Measurements from ENCODE around the gene TBCC.

TBCC gene

DNA sequence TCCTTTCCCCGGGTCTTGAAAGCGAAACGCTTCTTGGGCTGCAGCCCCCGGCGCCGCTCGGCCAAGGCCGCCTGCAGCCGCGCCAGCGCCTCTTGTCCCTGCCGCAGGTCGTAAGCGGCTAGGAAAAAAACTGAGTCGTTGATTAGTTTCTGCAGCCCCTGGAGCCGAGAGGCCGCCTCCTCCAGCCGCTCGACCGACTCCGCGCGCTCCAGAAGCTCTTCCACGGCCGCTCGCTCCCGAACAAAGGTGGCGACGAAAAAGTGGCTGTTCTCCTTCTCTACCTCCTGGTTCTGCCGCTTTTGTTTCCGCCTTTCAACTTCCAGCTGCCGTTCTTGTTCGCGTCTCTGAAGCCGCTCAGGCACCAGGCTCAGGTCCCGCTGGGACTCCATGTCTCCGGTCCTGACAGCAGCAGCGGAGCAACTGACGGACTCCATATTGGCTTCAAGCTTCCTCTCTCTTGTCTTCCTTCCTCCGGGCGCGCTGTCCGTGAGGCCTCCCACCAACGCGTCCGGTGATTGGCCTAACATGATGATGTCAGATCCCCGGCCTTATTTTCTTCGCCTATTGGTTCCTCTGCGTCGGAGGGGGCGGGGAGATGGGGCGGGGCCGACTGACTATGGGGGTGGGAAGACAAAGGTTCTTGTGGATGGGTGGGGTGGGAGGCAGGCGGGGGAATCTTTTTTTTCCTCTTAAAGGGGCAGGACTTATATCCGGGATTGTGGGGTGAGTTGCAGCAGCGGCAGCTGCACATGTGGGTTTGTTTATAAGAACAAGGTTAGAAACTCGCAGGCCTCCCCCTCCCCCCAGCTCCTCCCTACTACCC is at the start of gene TBCC:
Gene TBCC, minus strand, starts transcription at position 464 of the 823 bp plus-strand sequence. Its CDS starts 30 bp downstream, at position 434.
- H3K4me1 Mint-ChIP-seq (ENCODE audit: low read depth), result peaks cover 30% of the 10 kb centered on the region
- H3K27ac Mint-ChIP-seq, result peak within 1 kb of the TSS; percentile 97
- peaks cover 35% of the 10 kb centered on the region for H3K36me3 Mint-ChIP-seq (ENCODE audit: low read depth)
- DNase-seq, result peak; percentile 90
- H3K4me3 Mint-ChIP-seq, result peak within 1 kb of the TSS; percentile 92
- H3K9me3 Mint-ChIP-seq, result no peaks in the 10 kb centered on the region
- H3K27me3 Mint-ChIP-seq, result no peaks in the 10 kb centered on the region

DNA sequence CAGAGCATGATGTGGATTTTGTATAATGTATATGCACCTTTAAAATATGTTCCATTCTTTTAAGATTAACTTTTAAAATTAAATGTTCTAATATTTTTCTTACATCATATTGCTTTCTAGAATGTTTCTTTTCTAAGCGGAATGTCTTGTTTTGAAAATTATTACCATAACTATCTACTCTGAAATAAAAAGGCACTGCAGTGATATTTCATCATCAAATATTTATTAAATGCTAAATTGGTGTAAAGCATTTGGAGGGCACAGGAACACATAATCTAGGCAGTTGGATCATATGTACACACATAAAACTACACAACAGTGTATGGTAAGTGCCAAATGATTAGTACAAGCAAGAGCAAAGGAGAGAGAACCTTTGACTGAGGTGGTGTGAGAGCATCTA is 49.7 kb upstream of the TBCC start:
- H3K27ac Mint-ChIP-seq, result no peak overlapping the region
- H3K27me3 Mint-ChIP-seq, result no peaks in the 10 kb centered on the region
- H3K4me1 Mint-ChIP-seq (ENCODE audit: low read depth), result peaks cover 24% of the 10 kb centered on the region
- no peak for DNase-seq
- no peak overlapping the region for H3K4me3 Mint-ChIP-seq
- H3K9me3 Mint-ChIP-seq, result no peaks in the 10 kb centered on the region
- H3K36me3 Mint-ChIP-seq (ENCODE audit: low read depth), result peaks cover 8% of the 10 kb centered on the region

DNA sequence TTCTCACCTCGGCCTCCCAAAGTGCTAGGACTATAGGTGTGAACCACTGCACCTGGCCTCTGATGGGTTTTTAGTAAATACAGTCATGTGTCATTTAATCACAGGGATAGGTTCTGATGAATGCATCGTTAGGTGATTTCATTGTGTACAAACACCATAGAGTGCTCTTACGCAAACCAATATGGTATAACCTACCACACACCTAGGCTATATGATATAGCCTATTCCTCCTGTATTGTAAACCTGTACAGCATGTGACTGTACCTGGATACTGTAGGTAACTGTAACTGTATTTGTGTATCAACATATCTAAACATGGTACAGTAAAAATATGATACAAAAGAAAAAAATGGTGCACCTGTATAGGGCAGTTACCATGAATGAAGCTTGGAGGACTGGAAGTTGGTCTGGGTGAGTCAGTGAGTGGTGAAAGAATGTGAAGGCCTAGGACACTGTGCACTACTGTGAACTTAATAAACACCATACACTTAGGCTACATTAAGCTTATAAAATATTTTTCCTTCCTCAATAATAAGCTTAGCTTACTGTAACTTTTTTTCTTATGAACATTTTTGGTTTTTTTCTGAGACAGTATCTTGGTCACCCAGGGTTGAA is 45.9 kb upstream of the TBCC start:
- Mint-ChIP-seq H3K27me3 (no peaks in the 10 kb centered on the region), H3K4me1 (ENCODE audit: low read depth) (peaks cover 42% of the 10 kb centered on the region), H3K27ac (peak overlapping the region; percentile 34), H3K9me3 (peaks cover 2% of the 10 kb centered on the region), H3K4me3 (no peak overlapping the region), H3K36me3 (ENCODE audit: low read depth) (peaks cover 19% of the 10 kb centered on the region)
- no peak for DNase-seq

DNA sequence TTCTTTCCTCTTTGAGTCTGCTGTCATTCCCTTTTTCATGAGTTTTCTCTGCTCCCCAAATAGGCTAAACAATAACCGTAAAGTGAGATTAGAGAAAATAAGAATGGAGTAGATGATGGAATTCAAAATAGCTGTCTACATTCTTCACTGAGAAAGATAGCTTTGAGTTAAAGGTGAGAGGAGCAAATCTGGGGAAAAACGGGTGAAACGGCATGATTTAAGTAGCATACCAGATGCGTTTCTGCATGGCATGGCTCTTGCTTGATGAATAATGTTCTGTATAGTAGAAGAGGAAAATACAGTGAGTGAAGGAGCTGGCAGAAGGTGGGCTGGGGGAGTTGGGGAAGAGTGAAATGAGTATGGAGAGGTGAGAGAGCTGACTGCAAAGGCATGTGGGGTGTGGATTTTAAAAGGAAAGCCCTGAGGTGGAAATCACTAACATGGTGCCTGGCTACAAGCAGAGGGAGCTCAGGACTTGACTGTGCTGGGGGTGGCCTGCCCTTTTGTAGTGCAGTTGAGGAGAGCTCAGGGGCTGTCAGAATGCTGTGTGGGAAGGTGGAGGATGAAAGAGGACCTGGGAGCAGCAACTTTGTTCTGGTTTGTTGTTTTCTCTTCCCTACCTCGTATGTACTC is 44.8 kb upstream of the TBCC start:
- Mint-ChIP-seq H3K27ac (peak overlapping the region; percentile 76), H3K36me3 (ENCODE audit: low read depth) (peaks cover 19% of the 10 kb centered on the region), H3K9me3 (peaks cover 2% of the 10 kb centered on the region), H3K27me3 (no peaks in the 10 kb centered on the region), H3K4me1 (ENCODE audit: low read depth) (peaks cover 34% of the 10 kb centered on the region), H3K4me3 (no peak overlapping the region)
- no peak for DNase-seq

DNA sequence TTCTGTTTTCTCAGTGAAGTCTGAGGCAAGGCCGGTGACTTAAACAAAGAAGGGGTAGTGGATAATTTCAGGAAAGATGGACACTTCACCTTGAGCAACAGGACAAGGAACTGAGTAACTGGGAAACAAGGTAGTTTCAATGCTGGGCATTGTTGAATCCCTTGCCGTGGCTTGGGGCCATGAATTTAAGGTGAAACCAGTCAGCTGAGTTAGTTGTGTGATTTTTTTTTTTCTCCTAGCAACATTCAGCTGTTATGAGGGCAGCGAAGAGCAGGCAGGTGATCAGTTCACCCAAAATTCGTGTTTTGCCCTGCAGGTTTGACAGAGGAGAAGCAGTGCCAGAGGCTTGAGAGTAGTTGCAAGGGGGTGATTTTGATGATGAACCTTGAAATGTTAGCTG is 42.8 kb upstream of the TBCC start:
- DNase-seq, result no peak
- Mint-ChIP-seq H3K27me3 (no peaks in the 10 kb centered on the region), H3K36me3 (ENCODE audit: low read depth) (peaks cover 32% of the 10 kb centered on the region), H3K27ac (peak overlapping the region; percentile 74), H3K9me3 (peaks cover 2% of the 10 kb centered on the region), H3K4me1 (ENCODE audit: low read depth) (peaks cover 32% of the 10 kb centered on the region), H3K4me3 (no peak overlapping the region)

DNA sequence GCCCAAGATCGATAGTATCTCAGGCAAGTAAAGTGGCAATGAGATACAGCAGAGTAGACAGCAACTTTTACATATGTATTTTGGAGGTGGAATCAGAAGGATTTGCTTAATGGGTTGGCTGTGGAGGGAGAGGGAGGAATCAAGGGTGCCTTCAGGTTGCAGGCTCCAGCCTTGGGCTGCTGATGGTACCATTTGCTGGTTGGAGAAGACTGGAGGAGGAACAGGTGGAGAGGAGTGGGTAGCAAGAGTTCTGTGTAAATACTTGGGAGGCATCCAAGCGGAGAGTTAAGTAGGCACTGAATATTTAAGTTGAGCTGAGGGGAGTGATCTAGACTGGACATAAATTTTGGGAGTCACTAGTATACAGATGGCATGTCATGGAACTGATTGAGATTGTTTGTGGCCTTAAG is 41.2 kb upstream of the TBCC start:
- Mint-ChIP-seq H3K36me3 (ENCODE audit: low read depth) (peaks cover 37% of the 10 kb centered on the region), H3K4me1 (ENCODE audit: low read depth) (peaks cover 32% of the 10 kb centered on the region), H3K27ac (no peak overlapping the region), H3K27me3 (no peaks in the 10 kb centered on the region), H3K4me3 (no peak overlapping the region), H3K9me3 (peaks cover 2% of the 10 kb centered on the region)
- DNase-seq, result no peak

GRCh38 chr6:42786525-42786985 is 40.7 kb upstream of the TBCC start:
- no peak overlapping the region for H3K4me3 Mint-ChIP-seq
- H3K36me3 Mint-ChIP-seq (ENCODE audit: low read depth), result peaks cover 39% of the 10 kb centered on the region
- H3K27me3 Mint-ChIP-seq, result no peaks in the 10 kb centered on the region
- H3K9me3 Mint-ChIP-seq, result peaks cover 2% of the 10 kb centered on the region
- DNase-seq, result no peak
- H3K27ac Mint-ChIP-seq, result no peak overlapping the region
- H3K4me1 Mint-ChIP-seq (ENCODE audit: low read depth), result peaks cover 31% of the 10 kb centered on the region

DNA sequence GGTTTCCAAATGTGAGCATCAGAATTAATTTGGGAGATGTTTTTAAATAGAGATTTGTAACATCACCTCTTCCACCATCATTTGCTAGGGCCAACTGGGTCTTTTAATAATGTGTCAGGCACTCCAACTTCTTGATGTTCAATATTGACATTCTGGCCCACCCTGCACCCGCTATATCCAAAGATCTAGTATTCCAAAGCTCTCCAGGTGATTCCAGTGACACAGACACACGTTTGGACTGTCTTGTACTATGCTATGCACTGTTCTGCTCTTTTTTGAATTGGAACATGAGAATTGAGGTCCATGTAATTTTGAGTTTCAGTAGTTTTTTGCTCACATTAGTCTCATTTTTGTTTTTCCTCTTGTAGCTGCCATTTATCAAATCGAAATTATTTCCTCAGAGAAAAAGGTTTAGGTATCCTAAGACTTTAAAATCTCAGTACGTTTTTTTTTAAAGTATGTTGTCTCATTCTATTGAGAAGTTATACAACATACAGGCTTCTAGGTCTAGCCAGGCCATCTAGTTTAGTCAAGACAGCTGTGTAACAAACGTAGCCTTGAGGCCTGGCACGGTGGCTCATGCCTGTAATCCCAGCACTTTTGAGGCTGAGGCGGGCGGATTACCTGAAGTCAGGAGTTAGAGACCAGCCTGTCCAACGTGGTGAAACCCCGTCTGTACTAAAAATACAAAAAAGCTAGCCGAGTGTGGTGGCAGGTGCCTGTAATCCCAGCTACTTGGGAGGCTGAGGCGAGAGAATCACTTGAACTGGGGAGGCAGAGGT is 39.0 kb upstream of the TBCC start:
- no peak for DNase-seq
- H3K27ac Mint-ChIP-seq, result no peak overlapping the region
- peaks cover 29% of the 10 kb centered on the region for H3K4me1 Mint-ChIP-seq (ENCODE audit: low read depth)
- H3K9me3 Mint-ChIP-seq, result peaks cover 2% of the 10 kb centered on the region
- no peaks in the 10 kb centered on the region for H3K27me3 Mint-ChIP-seq
- H3K36me3 Mint-ChIP-seq (ENCODE audit: low read depth), result peaks cover 35% of the 10 kb centered on the region
- H3K4me3 Mint-ChIP-seq, result no peak overlapping the region

DNA sequence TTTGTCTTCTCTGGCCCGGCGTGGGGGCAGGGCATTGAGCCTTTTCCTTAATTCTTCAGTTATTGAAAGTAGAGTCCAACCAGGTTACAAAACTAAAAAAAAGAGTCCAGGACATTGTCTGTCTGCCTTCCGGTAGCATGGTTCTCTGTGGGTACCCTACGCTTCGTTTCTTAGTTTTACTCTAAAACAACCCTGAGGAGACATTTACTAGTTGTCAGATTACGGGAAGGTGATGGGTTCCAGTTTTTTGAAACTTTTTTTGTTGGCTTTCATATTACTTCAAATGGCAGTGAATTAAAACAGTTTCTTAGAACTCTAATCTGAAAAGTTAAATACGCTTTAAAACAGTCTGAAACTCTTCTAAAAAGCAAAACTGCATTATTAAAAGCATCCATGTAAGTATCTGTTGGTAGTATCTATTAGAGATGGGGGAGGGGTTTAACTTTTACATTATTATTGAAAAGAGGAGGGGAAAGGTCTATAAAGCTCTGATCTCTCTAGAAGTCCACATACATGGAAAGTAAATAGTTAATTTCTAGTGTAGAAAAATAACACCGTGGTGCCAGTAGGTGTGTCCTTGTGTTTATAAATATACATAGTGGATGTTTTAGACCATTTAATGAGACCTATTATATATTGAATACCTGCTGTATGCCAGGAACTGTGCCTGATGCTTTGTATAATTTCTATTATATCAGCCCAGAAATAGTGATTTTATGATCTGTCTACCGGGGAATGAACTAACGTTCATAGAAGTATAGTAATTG is 38.2 kb upstream of the TBCC start:
- H3K4me3 Mint-ChIP-seq, result no peak overlapping the region
- DNase-seq, result no peak
- no peak overlapping the region for H3K27ac Mint-ChIP-seq
- no peaks in the 10 kb centered on the region for H3K27me3 Mint-ChIP-seq
- peaks cover 33% of the 10 kb centered on the region for H3K36me3 Mint-ChIP-seq (ENCODE audit: low read depth)
- peaks cover 2% of the 10 kb centered on the region for H3K9me3 Mint-ChIP-seq
- peaks cover 30% of the 10 kb centered on the region for H3K4me1 Mint-ChIP-seq (ENCODE audit: low read depth)

DNA sequence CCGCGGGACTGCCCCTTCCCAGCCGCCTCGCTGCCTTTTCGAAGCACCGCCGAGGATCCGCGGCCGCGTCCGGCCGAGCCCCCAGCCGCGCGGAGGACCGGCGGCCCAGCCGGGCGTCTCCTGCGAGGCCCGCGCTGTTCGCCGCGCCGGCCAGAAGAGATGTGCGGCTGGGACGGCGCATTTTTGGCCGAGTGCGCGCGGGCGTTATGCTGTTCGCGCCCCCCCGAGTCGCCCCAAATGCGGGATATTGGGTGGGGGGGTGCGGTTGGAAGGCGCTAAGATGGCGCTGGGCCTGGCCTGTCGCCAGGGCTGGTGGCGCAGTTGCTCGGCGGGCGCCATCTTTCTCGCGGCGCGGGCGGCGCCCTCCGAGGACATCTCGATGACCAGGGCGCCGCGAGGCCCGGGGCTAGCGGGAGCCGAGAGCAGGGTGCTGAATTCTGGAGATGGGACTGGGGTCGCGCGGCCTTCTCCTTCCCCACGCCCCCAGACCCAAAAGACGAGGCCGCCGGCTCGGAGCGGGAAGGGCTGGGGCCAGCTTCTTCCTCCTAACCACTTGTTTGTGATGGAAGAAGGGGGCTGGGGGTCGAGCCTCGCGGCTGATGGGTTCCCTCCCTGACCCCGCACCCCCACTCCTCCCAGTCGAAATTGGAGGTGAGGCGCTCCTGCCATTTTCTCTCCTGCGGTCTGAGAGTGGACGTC is 37.4 kb upstream of the TBCC start:
- H3K27ac Mint-ChIP-seq, result no peak overlapping the region

GRCh38 chr6:42782689-42783176 is 36.8 kb upstream of the TBCC start:
- peak overlapping the region; percentile 100 for H3K27ac Mint-ChIP-seq
- DNase-seq, result peak; percentile 85
- peaks cover 30% of the 10 kb centered on the region for H3K4me1 Mint-ChIP-seq (ENCODE audit: low read depth)
- no peaks in the 10 kb centered on the region for H3K27me3 Mint-ChIP-seq
- H3K36me3 Mint-ChIP-seq (ENCODE audit: low read depth), result peaks cover 25% of the 10 kb centered on the region
- no peaks in the 10 kb centered on the region for H3K9me3 Mint-ChIP-seq
- H3K4me3 Mint-ChIP-seq, result peak overlapping the region; percentile 95

More for the DNA sequence above, 37.4 kb upstream of the TBCC start:
- Mint-ChIP-seq H3K4me1 (ENCODE audit: low read depth) (peaks cover 28% of the 10 kb centered on the region), H3K36me3 (ENCODE audit: low read depth) (peaks cover 26% of the 10 kb centered on the region), H3K4me3 (no peak overlapping the region), H3K9me3 (no peaks in the 10 kb centered on the region), H3K27me3 (no peaks in the 10 kb centered on the region)
- DNase-seq, result peak; percentile 87

DNA sequence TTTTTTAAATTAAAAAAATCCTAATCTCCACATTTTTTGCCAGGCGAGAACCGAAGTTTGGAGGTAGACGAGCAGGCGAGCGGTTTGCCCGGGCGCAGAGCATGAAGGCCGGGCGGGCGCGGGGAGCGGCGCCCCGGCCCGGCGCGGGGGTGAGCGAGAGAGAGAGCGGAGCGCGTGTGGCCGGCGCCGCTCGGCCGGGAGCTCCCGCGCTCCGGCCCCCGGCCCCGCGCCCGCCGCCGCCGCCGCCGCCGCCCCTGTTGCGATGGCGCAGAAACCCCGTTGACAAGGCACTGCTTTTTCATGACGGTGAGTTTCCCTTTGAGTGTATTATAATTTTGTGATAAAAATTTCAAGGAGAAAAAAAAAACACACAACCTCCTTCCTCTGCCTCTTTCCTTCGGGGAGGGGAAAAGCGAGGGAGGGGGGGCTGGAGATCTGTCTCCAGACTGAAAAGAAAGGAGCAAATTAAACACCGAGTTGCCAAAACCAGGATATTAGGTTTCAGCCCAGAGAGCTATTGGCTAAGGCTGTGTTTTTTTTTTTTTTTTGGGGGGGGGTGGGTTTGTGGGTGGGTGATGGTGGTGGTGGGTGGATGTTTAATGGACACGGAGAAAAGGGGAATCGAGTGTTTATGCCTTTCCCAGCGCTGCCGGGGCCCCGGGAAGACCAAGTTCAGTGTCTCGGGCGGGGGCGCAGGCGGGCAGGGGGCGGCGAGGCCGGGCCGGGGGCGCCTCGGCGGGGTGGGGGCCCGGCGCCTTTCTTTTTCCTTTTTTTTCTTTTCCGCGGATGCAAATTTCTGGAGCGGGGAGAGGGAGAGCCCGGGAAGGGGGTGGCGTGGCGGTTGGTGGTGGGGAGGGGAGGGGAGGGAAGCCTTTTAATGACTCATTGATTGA is 36.1 kb upstream of the TBCC start, which contains the start of gene BICRAL:
Gene BICRAL, plus strand, starts transcription at position 257 of the 893 bp plus-strand sequence. CDS start 39,971 bp downstream, outside the sequence.
- Mint-ChIP-seq H3K27ac (peak within 1 kb of the TSS; percentile 100), H3K9me3 (no peaks in the 10 kb centered on the region), H3K4me1 (ENCODE audit: low read depth) (peaks cover 37% of the 10 kb centered on the region), H3K36me3 (ENCODE audit: low read depth) (peaks cover 28% of the 10 kb centered on the region), H3K4me3 (peak within 1 kb of the TSS; percentile 95), H3K27me3 (no peaks in the 10 kb centered on the region)
- peak; percentile 82 for DNase-seq

Measured in activated T-cell treated with anti-CD3 and anti-CD28 coated beads, Interleukin-2, amount 50 U/mL, for 24 hours (primary cell).